Ascending aorta (tissue), 2 donors: ENCODE results near the gene PATJ. TPM values are rescaled to one million over a fixed set of nuclear protein-coding genes. Genes with fewer than 3 reads are reported as not detected.

ENCODE experiments used
- DNase-seq, 2 donors: peaks; one replicate each; pipeline ENCODE4 v3.0.0-alpha.2; 2019; ENCODE audit warnings: low spot score in 2 of 2
- H3K27ac ChIP-seq, 2 donors: fragments of 200-600 bp; sonication (generic); one replicate each; pipeline ENCODE4 v1.5.1; 2016 to 2017; ENCODE audit warnings: mild to moderate bottlenecking in 1 of 2
- H3K27me3 ChIP-seq: fragments of 200-600 bp; sonication (generic); one replicate; pipeline ENCODE4 v1.5.1; 2017
- H3K36me3 ChIP-seq, 2 donors: fragments of 200-600 bp; sonication (generic); one replicate each; pipeline ENCODE4 v1.5.1; 2016
- H3K4me1 ChIP-seq, 2 donors: fragments of 200-600 bp; sonication (generic); one replicate each; pipeline ENCODE4 v1.5.1; 2016 to 2017; ENCODE audit warnings: mild to moderate bottlenecking in 1 of 2
- H3K4me3 ChIP-seq, 2 donors: fragments of 200-600 bp; sonication (generic); one replicate each; pipeline ENCODE4 v1.5.1; 2016 to 2017; ENCODE audit warnings: mild to moderate bottlenecking in 1 of 2
- H3K9me3 ChIP-seq, 2 donors: fragments of 200-600 bp; sonication (generic); one replicate each; pipeline ENCODE4 v1.5.1; 2016
- intact Hi-C: fragments of 100-400 bp; cut with DNase I; formaldehyde crosslinking; loops from one replicate; pipeline ENCODE4 v1.15.1; 2023
- total RNA-seq: library from RNA; depleted of rRNA; stranded (reverse); fragments of >200 nt; gene quantifications from one replicate; pipeline ENCODE4 v1.1.0, GENCODE V29; 2016
- TF ChIP-seq, protein P1 (sequence below), 3 experiments: fragments of 200-600 bp in 2 of 3; fragments of 450-650 bp in 1 of 3; sonication (generic) in 2 of 3; IDR thresholded peaks; one replicate each; pipeline ENCODE4 v1.5.1; 2016 to 2019; ENCODE audit warnings: antibody characterized with exemption in 3 of 3, mild to moderate bottlenecking in 1 of 3, moderate library complexity in 1 of 3

Gene PATJ
- total RNA-seq, 1 donor from 2014 or later = 26.7 TPM

GRCh38 chr1:62025892-62026291 is 283.6 kb downstream of the PATJ start:
- intact Hi-C loops = no loop called here
- Histone ChIP-seq H3K27me3 (no peaks in the 10 kb centered on the region), H3K4me3 (no peak overlapping the region)

DNA sequence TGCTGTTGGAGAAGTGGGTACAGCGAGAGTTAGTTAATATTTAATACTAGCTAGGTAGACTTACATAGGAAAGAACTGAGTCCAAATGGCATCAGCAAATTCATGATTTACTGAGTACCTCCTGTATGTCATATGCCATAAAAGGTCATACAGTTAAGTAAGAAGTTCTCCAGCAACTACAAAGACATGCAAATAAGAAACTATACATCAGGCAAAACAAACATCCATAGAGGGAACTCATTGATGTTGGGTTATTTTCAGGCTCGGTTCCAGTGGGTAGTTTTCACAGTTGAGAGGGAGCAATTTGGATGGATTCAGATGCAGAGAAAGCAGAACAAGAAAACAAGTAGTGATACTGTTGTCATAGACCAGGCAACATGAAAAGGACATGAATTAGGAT is 287.4 kb downstream of the PATJ start:
- Histone ChIP-seq H3K4me1 (no peaks in the 10 kb centered on the region), H3K27ac (no peak overlapping the region), H3K9me3 (no peaks in the 10 kb centered on the region), H3K27me3 (no peaks in the 10 kb centered on the region), H3K4me3 (no peak overlapping the region), H3K36me3 (peaks cover 0 to 5% of the 10 kb centered on the region in 2 donors)
- no peak for DNase-seq
- TF ChIP-seq, protein P1, sequence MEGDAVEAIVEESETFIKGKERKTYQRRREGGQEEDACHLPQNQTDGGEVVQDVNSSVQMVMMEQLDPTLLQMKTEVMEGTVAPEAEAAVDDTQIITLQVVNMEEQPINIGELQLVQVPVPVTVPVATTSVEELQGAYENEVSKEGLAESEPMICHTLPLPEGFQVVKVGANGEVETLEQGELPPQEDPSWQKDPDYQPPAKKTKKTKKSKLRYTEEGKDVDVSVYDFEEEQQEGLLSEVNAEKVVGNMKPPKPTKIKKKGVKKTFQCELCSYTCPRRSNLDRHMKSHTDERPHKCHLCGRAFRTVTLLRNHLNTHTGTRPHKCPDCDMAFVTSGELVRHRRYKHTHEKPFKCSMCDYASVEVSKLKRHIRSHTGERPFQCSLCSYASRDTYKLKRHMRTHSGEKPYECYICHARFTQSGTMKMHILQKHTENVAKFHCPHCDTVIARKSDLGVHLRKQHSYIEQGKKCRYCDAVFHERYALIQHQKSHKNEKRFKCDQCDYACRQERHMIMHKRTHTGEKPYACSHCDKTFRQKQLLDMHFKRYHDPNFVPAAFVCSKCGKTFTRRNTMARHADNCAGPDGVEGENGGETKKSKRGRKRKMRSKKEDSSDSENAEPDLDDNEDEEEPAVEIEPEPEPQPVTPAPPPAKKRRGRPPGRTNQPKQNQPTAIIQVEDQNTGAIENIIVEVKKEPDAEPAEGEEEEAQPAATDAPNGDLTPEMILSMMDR (IDR thresholded peaks at IDR 0.05) = no peak
- intact Hi-C loops = no loop called here

More at GRCh38 chr1:62025892-62026291, 283.6 kb downstream of the PATJ start:
- H3K36me3 ChIP-seq = peaks cover 0 to 5% of the 10 kb centered on the region in 2 donors
- H3K27ac ChIP-seq = no peak overlapping the region
- TF ChIP-seq, protein P1 (IDR thresholded peaks at IDR 0.05) = no peak
- DNase-seq = no peak
- no peaks in the 10 kb centered on the region for H3K9me3 ChIP-seq
- H3K4me1 ChIP-seq = no peaks in the 10 kb centered on the region

- Histone ChIP-seq H3K36me3 (no peaks in the 10 kb centered on the region), H3K9me3 (no peaks in the 10 kb centered on the region), H3K4me3 (no peak overlapping the region), H3K27ac (no peak overlapping the region), H3K27me3 (no peaks in the 10 kb centered on the region), H3K4me1 (no peaks in the 10 kb centered on the region)
- TF ChIP-seq, protein P1 (IDR thresholded peaks at IDR 0.05) = no peak
- DNase-seq = no peak
- intact Hi-C loops = no loop called here
Measured at GRCh38 chr1:62034790-62035189, 292.5 kb downstream of the PATJ start.

- DNase-seq = no peak
- TF ChIP-seq, protein P1 (IDR thresholded peaks at IDR 0.05) = no peak
- Histone ChIP-seq H3K27ac (no peak overlapping the region), H3K9me3 (no peaks in the 10 kb centered on the region), H3K4me3 (no peak overlapping the region), H3K36me3 (no peaks in the 10 kb centered on the region), H3K27me3 (no peaks in the 10 kb centered on the region), H3K4me1 (no peaks in the 10 kb centered on the region)
- intact Hi-C loops = no loop called here
Measured at GRCh38 chr1:62037274-62037673, 295.0 kb downstream of the PATJ start.

GRCh38 chr1:62038594-62039284 is 296.5 kb downstream of the PATJ start:
- no peak for DNase-seq
- Histone ChIP-seq H3K27ac (no peak overlapping the region), H3K27me3 (no peaks in the 10 kb centered on the region), H3K4me1 (no peaks in the 10 kb centered on the region), H3K4me3 (no peak overlapping the region), H3K36me3 (no peaks in the 10 kb centered on the region), H3K9me3 (no peaks in the 10 kb centered on the region)
- TF ChIP-seq, protein P1 (IDR thresholded peaks at IDR 0.05) = no peak
- intact Hi-C loops = no loop called here
